Neural progenitor cell (in vitro differentiated cells): Measurements from ENCODE around the gene ASPDH. TPM values are rescaled to one million over a fixed set of nuclear protein-coding genes. Genes with fewer than 3 reads are reported as not detected.

ENCODE experiments used
- DNase-seq: peaks from one replicate; pipeline ENCODE4 v3.0.0-alpha.2; 2016; ENCODE audit warnings: low spot score
- H2AFZ ChIP-seq: fragments of 200-600 bp; sonication (generic); replicated peaks from 2 replicates; pipeline ENCODE4 v1.6.1; 2016; ENCODE audit warnings: antibody characterized with exemption
- H3F3A ChIP-seq: fragments of 200-600 bp; sonication (generic); 2 replicates; pipeline ENCODE4 v1.6.1; 2016; ENCODE audit warnings: antibody characterized with exemption, low read depth
- H3K27ac ChIP-seq: fragments of 200-600 bp; sonication (generic); 2 replicates; pipeline ENCODE4 v1.5.1; 2016; ENCODE audit warnings: mild to moderate bottlenecking
- H3K27me3 ChIP-seq: fragments of 200-600 bp; sonication (generic); 2 replicates; pipeline ENCODE4 v1.6.1; 2016; ENCODE audit warnings: mild to moderate bottlenecking, moderate library complexity
- H3K36me3 ChIP-seq: fragments of 200-600 bp; sonication (generic); 2 replicates; pipeline ENCODE4 v1.5.1; 2016
- H3K4me1 ChIP-seq: fragments of 200-600 bp; sonication (generic); 2 replicates; pipeline ENCODE4 v1.6.1; 2016; ENCODE audit warnings: mixed run types
- H3K4me2 ChIP-seq: fragments of 200-600 bp; sonication (generic); 2 replicates; pipeline ENCODE4 v1.6.1; 2016
- H3K4me3 ChIP-seq: fragments of 200-600 bp; sonication (generic); 2 replicates; pipeline ENCODE4 v1.5.1; 2016
- H3K79me2 ChIP-seq: fragments of 200-600 bp; sonication (generic); 2 replicates; pipeline ENCODE4 v1.6.1; 2016; ENCODE audit warnings: low read depth
- H3K9ac ChIP-seq: fragments of 200-600 bp; sonication (generic); 2 replicates; pipeline ENCODE4 v1.6.1; 2016
- H3K9me3 ChIP-seq: fragments of 200-600 bp; sonication (generic); 2 replicates; pipeline ENCODE4 v1.5.1; 2016; ENCODE audit warnings: low read depth
- H4K20me1 ChIP-seq: fragments of 200-600 bp; sonication (generic); 2 replicates; pipeline ENCODE4 v1.6.1; 2016; ENCODE audit warnings: low read depth
- H3K27ac Mint-ChIP-seq: 3 replicates; pipeline ENCODE4 v1.8.0; 2021; ENCODE audit warnings: mixed read lengths
- H3K27me3 Mint-ChIP-seq: 2 replicates; pipeline ENCODE4 v1.8.0; 2022; ENCODE audit warnings: low read depth, mild to moderate bottlenecking, inconsistent platforms, moderate library complexity, mixed read lengths; ENCODE audit not compliant: insufficient read depth
- H3K36me3 Mint-ChIP-seq: 3 replicates; pipeline ENCODE4 v1.8.0; 2021; ENCODE audit warnings: mixed read lengths
- H3K4me1 Mint-ChIP-seq: 3 replicates; pipeline ENCODE4 v1.8.0; 2021; ENCODE audit warnings: mixed read lengths
- H3K4me3 Mint-ChIP-seq: 3 replicates; pipeline ENCODE4 v1.8.0; 2021; ENCODE audit warnings: mild to moderate bottlenecking, moderate library complexity, mixed read lengths
- H3K9me3 Mint-ChIP-seq: 3 replicates; pipeline ENCODE4 v1.8.0; 2020; ENCODE audit warnings: mixed read lengths
- CTCF ChIP-seq: fragments of 200-600 bp; sonication (generic); IDR thresholded peaks from 2 replicates; pipeline ENCODE4 v1.5.1; 2017; ENCODE audit warnings: antibody characterized with exemption, mild to moderate bottlenecking
- EZH2 ChIP-seq: fragments of 200-600 bp; sonication (generic); IDR thresholded peaks from 2 replicates; pipeline ENCODE4 v1.6.1; 2017; ENCODE audit warnings: antibody characterized with exemption, mild to moderate bottlenecking, moderate library complexity
- EZH2phosphoT487 ChIP-seq: fragments of 200-600 bp; sonication (generic); IDR thresholded peaks from 2 replicates; pipeline ENCODE4 v1.6.1; 2017; ENCODE audit warnings: antibody characterized with exemption
- total RNA-seq: library from RNA; depleted of rRNA; stranded (reverse); fragments of >200 nt; gene quantifications from 2 replicates; pipeline ENCODE4 v1.2.3, GENCODE V29; 2015; ENCODE audit warnings: low replicate concordance

The ASPDH gene
- total RNA-seq, 1 donor from 2014 or later = not detected

GRCh38 chr19:50535672-50536187 lies 22.0 kb upstream of the ASPDH start:
- Histone ChIP-seq H3K4me1 (peaks cover 6% of the 10 kb centered on the region), H3K9ac (no peak overlapping the region), H4K20me1 (peaks cover 9% of the 10 kb centered on the region), H3K4me3 (no peak overlapping the region), H2AFZ (no peak overlapping the region), H3K9me3 (no peaks in the 10 kb centered on the region), H3K27me3 (no peaks in the 10 kb centered on the region), H3K36me3 (no peaks in the 10 kb centered on the region), H3F3A (peaks cover 2% of the 10 kb centered on the region), H3K27ac (no peak overlapping the region), H3K79me2 (no peaks in the 10 kb centered on the region), H3K4me2 (no peak overlapping the region)
- Mint-ChIP-seq H3K36me3 (peaks cover 43% of the 10 kb centered on the region), H3K4me3 (no peak overlapping the region), H3K4me1 (peaks cover 6% of the 10 kb centered on the region), H3K27ac (no peak overlapping the region), H3K9me3 (peaks cover 5% of the 10 kb centered on the region), H3K27me3 (peaks cover 7% of the 10 kb centered on the region)
- DNase-seq = no peak
- TF ChIP-seq EZH2 = no peak
- no peak for TF ChIP-seq CTCF
- no peak for TF ChIP-seq EZH2phosphoT487

GRCh38 chr19:50534478-50534877 lies 20.8 kb upstream of the ASPDH start:
- no peaks in the 10 kb centered on the region for H3K36me3 ChIP-seq
- no peak overlapping the region for H3K27ac Mint-ChIP-seq
- no peaks in the 10 kb centered on the region for H3K27me3 ChIP-seq
- no peak overlapping the region for H3K4me2 ChIP-seq
- H3K4me3 Mint-ChIP-seq = no peak overlapping the region
- no peaks in the 10 kb centered on the region for H3K79me2 ChIP-seq
- H3K27me3 Mint-ChIP-seq = peaks cover 7% of the 10 kb centered on the region
- peaks cover 6% of the 10 kb centered on the region for H3K4me1 Mint-ChIP-seq
- TF ChIP-seq CTCF (no peak), EZH2 (no peak), EZH2phosphoT487 (no peak)
- H3K27ac ChIP-seq = no peak overlapping the region
- H3K9me3 Mint-ChIP-seq = peaks cover 5% of the 10 kb centered on the region
- H3K9ac ChIP-seq = no peak overlapping the region
- H4K20me1 ChIP-seq = peaks cover 9% of the 10 kb centered on the region
- H3K4me1 ChIP-seq = peaks cover 6% of the 10 kb centered on the region
- no peak for DNase-seq
- no peak overlapping the region for H3K4me3 ChIP-seq
- H3K9me3 ChIP-seq = no peaks in the 10 kb centered on the region
- H2AFZ ChIP-seq = no peak overlapping the region
- peaks cover 40% of the 10 kb centered on the region for H3K36me3 Mint-ChIP-seq
- H3F3A ChIP-seq = peaks cover 2% of the 10 kb centered on the region

- Mint-ChIP-seq H3K27me3 (peaks cover 9% of the 10 kb centered on the region), H3K4me1 (peaks cover 5% of the 10 kb centered on the region)
Observed at GRCh38 chr19:50532952-50533351, 19.2 kb upstream of the ASPDH start.

More at GRCh38 chr19:50532952-50533351, 19.2 kb upstream of the ASPDH start:
- Histone ChIP-seq H3F3A (no peaks in the 10 kb centered on the region), H3K9me3 (no peaks in the 10 kb centered on the region), H2AFZ (no peak overlapping the region), H3K27ac (no peak overlapping the region), H3K36me3 (no peaks in the 10 kb centered on the region), H3K4me3 (no peak overlapping the region), H3K27me3 (no peaks in the 10 kb centered on the region), H4K20me1 (peaks cover 9% of the 10 kb centered on the region), H3K9ac (no peak overlapping the region), H3K4me2 (no peak overlapping the region), H3K79me2 (no peaks in the 10 kb centered on the region), H3K4me1 (peaks cover 6% of the 10 kb centered on the region)
- Mint-ChIP-seq H3K9me3 (peaks cover 5% of the 10 kb centered on the region), H3K27ac (no peak overlapping the region), H3K36me3 (peaks cover 36% of the 10 kb centered on the region), H3K4me3 (no peak overlapping the region)
- no peak for DNase-seq
- TF ChIP-seq EZH2phosphoT487 (no peak), CTCF (no peak), EZH2 (no peak)
